GM18505 (cell line): ENCODE data around the gene FAHD2B.
"Not testable (repeated sequence)": the region's sequence is repeated elsewhere in the genome, so short reads cannot be mapped to it uniquely, and the experiment has no call there.

Experiments used
- ATAC-seq: cut with Tn5 transposase; IDR thresholded peaks from one replicate; pipeline ENCODE4 v1.9.1; 2021; ENCODE audit not compliant: unreplicated experiment
- POLR2A ChIP-seq: IDR thresholded peaks from 4 replicates; pipeline ENCODE4 v1.6.1; 2011; ENCODE audit warnings: borderline replicate concordance; ENCODE audit not compliant: insufficient read depth, insufficient read length; ENCODE audit errors: extremely low read depth

FAHD2B gene

GRCh38 chr2:97094772-97095611 lies at the start of gene FAHD2B:
FAHD2B (minus strand) TSS chr2:97094882; CDS start chr2:97091706, 3,176 bp downstream.
- peak; percentile 81 for ATAC-seq

GRCh38 chr2:97144016-97144415 lies 49.3 kb upstream of the FAHD2B start:
- not testable (repeated sequence) for ATAC-seq

- ATAC-seq, result not testable (repeated sequence)
Measured at GRCh38 chr2:97129090-97129489, 34.4 kb upstream of the FAHD2B start.

- ATAC-seq, result peak; percentile 5
Measured at GRCh38 chr2:97113882-97114255, 19.2 kb upstream of the FAHD2B start.

- TF ChIP-seq POLR2A, result peak; percentile 33
- peak; percentile 92 for ATAC-seq
Measured at GRCh38 chr2:97113050-97113881, 18.6 kb upstream of the FAHD2B start, which contains the start of gene ANKRD36. ANKRD36 (plus strand) TSS chr2:97113153; CDS start chr2:97113740, 587 bp downstream.

GRCh38 chr2:97112320-97113049 lies 17.8 kb upstream of the FAHD2B start:
- not testable (repeated sequence) for ATAC-seq

GRCh38 chr2:97111246-97111645 lies 16.6 kb upstream of the FAHD2B start:
- ATAC-seq, result not testable (repeated sequence)

GRCh38 chr2:97106878-97107277 lies 12.2 kb upstream of the FAHD2B start:
- ATAC-seq, result not testable (repeated sequence)

GRCh38 chr2:97098786-97099372 lies 4.2 kb upstream of the FAHD2B start:
- not testable (repeated sequence) for ATAC-seq

- TF ChIP-seq POLR2A, result no peak
- no peak for ATAC-seq
Measured at GRCh38 chr2:97095661-97096060, 979 bp upstream of the FAHD2B start.

- ATAC-seq, result not testable (repeated sequence)
Measured at GRCh38 chr2:97093983-97094771, 505 bp downstream of the FAHD2B start.

- ATAC-seq, result not testable (repeated sequence)
Measured at GRCh38 chr2:97092946-97093345, 1.7 kb downstream of the FAHD2B start.

- ATAC-seq, result not testable (repeated sequence)
Measured at GRCh38 chr2:97088706-97089105, 6.0 kb downstream of the FAHD2B start.

- not testable (repeated sequence) for ATAC-seq
Measured at GRCh38 chr2:97085093-97085492, 9.6 kb downstream of the FAHD2B start.

- not testable (repeated sequence) for ATAC-seq
Measured at GRCh38 chr2:97083516-97083915, 11.2 kb downstream of the FAHD2B start.

GRCh38 chr2:97082206-97082605 lies 12.5 kb downstream of the FAHD2B start:
- not testable (repeated sequence) for ATAC-seq

- not testable (repeated sequence) for ATAC-seq
Measured at GRCh38 chr2:97080855-97081254, 13.8 kb downstream of the FAHD2B start.

GRCh38 chr2:97077213-97077612 lies 17.5 kb downstream of the FAHD2B start:
- ATAC-seq, result not testable (repeated sequence)

- ATAC-seq, result not testable (repeated sequence)
Measured at GRCh38 chr2:97070915-97071314, 23.8 kb downstream of the FAHD2B start.
